Femur (tissue), 1 donor: ENCODE measurements around the gene MYL9.
A peak's percentile ranks its signal among the peaks of the same experiment; 100 is the strongest.

ENCODE experiments used
- DNase-seq: peaks from one replicate; pipeline ENCODE4 v3.0.0-alpha.2; 2017

MYL9 gene

DNA sequence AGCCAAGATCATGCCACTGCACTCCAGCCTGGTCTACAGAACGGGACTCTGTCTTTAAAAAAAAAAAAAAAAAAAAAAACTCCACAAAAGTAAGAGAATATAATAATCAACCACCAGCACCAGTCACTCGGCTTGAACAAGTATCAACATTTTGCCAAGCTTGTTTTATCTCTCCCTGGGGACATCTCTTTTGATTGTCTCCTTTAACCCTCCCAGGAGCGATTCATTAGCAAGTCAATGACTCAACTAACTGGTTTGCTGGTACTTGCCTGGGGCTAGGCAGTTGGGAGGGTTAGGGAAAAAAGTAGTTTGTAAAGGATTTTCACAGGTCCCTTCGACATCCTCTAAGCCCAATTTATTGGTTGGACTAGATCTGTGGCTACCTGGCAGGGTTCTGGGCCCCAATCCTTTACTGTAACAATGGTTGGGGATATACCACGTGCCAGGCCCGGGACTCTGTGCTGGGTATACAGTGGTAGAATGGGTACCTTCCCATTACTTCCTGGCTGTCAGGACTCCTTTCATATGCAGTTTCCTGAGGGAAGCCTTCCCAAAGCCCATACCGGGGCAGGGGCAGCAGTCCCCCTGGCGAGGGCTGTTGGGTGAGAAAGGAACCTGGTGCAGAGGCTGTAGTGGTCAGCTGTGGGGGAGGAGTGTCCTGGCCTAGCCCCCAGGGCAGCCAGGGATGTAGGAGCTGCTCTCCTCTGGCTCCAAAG lies 44.2 kb downstream of the MYL9 start:
- no peak for DNase-seq

DNA sequence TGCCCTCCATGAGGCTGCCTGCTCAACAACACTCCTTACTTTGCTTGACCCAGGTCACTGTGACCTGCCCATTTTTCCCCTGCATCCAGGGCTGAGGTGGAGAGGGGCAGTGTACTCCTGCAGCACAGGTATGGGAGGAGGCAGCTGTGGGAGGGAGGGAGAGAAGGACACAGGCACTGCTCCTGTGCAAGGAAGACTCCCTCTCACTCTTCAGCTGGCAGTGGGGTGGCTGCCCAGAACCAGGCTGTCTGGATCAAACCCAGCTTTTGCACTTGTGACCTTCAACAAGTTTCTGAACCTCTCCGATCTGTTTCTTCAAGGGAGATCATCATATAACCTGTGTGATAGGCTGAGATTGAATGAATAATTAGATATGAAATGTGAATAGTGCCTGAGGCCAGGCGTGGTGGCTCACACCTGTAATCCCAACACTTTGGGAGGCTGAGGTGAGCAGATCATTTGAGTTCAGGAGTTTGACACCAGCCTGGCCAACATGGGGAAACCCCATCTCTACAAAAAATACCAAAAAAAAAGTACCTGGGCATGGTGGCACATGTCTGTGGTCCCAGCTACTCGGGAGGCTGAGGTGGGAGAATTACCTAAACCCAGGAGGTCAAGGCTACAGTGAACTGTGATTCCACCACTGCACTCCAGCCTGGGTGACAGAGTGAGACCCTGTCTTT lies 46.2 kb downstream of the MYL9 start:
- no peak for DNase-seq

- peak; percentile 36 for DNase-seq
Observed at GRCh38 chr20:36591281-36591680, 50.0 kb downstream of the MYL9 start.

- DNase-seq, result no peak
Observed at GRCh38 chr20:36591854-36592641, 50.7 kb downstream of the MYL9 start.

DNA sequence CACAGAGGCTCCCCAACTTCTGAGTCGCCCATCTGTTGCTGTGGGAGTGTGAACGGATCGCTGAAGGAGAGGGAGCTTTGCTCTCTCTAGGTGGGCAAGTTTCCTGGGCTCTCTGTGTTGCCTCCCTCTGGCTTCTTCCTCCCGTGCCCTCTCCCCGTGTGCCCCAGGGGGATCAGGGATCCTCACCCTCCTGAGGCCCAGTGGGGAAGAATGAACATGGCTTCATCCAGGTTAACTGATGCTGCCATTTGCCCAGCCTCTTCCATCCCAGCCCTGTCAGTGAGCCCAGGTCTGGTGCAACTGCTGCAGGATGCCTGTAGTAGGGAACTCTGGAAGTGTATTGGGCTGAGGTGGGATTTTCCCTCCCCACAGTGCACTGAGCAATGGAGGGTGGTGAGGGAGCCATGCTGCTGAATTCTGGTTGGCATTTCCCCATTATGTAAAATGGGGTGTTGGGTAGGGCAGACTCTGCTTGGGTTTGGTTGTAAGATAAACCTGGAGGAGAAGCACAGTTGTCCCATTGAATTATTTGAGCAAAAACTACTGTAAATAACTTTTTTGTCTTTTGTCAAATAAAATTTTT lies 52.1 kb downstream of the MYL9 start:
- DNase-seq, result no peak

- no peak for DNase-seq
Observed at GRCh38 chr20:36599912-36600345, 58.6 kb downstream of the MYL9 start.
